DMS53 treated with DMSO at 0.1 percent for 48 hours (cell line): ENCODE data around the gene GLDC.
A peak's percentile ranks its signal among the peaks of the same experiment; 100 is the strongest.
"Not testable (repeated sequence)": the region's sequence is repeated elsewhere in the genome, so short reads cannot be mapped to it uniquely, and the experiment has no call there.

Source experiments
- DNase-seq: peaks from one replicate; lab custom pipeline; 2025; ENCODE audit not compliant: unreplicated experiment; lab: John Stamatoyannopoulos, UW

The GLDC gene

DNA sequence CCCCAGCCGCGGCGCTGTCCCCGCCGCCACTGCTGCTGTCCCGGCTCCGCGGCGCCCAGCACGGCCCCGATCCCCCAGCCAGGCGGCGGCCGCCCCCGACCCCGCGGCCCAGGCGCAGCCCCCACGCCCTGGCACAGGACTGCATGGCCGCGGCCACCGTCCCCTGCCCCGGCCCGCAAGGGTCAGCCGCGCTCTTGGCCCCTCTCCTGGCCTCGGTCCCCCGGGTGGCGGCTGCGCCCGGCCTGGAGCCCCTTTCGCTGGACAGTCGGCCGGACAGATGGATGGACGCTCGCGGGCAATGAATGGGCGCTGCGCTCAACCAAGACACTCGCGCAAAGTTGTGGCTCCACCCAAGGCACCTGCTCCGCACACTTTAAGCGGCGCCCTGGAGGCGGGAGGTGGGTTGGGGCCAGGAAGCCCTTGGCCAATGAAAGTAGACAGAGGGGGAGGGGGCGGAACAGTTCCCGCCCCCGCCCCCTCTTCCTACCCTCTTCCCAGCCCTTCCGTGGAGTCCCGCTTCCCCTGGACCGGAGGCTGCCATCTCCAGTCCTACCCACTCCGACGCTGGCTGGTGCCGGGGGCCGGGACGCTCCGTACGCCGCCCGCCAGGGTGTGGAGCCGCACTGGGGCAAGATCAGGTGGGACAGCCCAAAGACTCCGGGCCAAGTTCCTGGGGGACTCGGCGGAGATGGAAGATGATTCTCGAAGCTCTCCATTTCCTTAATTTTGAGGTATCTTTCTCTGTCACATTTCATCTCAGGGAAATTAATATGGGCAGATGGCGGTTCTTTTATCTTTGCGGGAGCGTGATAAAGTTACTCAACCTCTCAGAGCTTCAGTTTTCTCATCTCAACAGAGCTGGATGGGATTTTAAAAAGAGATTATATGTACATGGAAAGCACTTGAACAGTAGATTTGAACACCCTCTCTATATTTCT is at the start of gene GLDC:
GLDC (minus strand) TSS at position 375 of the 938 bp plus-strand sequence; CDS start at position 145, 230 bp downstream.
- peak; percentile 66 for DNase-seq

DNA sequence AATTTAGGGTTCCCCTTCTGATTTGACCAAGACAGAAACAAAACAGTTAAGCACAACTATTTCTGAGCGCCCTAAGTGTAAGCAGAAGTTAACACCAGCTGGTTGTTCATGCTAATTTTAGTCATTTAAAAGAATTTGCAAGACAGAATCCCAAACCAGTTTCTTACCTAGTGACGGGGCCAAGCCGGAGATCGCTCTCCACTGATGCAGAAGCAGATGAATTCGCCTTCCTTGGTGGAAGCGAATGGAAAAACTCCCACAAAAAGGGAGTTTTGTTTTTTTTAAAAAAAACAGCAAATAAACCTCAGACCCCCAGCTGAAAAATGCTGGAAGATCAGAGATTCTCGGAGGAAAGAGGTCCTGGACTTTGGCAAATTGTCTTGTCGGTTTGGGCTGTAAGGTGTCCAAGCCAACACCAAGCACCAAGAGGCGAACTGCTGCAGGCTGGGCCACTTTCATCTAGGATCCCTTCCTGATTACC is 47.4 kb upstream of the GLDC start:
- no peak for DNase-seq

DNA sequence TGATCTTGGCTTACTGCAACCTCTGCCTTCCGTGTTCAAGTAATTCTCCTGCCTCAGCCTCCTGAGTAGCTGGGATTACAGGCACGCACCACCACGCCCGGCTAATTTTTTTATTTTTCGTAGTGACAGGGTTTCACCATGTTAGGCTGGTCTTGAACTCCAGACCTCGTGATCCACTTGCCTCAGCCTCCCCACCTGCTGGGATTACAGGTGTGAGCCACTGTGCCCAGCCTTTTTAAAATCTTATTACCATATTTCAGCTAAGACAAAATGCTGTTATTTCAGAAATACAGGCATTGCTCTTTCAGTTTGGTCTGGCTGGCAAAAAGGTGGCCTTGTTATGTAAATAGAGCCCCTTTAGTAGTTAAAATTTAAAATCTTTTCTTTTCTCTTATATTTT is 46.9 kb upstream of the GLDC start:
- no peak for DNase-seq

DNA sequence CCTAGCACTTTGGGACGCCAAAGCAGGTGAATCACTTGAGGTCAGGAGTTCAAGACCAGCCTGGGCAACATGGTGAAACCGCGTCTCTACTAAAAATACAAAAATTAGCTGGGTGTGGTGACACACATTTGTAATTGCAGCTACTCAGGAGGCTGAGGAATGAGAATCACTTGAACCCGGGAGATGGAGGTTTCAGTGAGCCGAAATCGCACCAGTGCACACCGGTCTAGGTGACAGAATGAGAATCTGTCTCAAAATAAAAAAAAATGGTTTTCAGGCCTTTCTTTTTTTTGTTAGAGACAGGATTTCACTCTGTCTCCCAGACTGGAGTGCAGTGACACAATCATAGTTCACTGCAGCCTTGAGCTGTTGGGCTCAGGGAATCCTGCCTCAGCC is 45.1 kb upstream of the GLDC start:
- not testable (repeated sequence) for DNase-seq

DNA sequence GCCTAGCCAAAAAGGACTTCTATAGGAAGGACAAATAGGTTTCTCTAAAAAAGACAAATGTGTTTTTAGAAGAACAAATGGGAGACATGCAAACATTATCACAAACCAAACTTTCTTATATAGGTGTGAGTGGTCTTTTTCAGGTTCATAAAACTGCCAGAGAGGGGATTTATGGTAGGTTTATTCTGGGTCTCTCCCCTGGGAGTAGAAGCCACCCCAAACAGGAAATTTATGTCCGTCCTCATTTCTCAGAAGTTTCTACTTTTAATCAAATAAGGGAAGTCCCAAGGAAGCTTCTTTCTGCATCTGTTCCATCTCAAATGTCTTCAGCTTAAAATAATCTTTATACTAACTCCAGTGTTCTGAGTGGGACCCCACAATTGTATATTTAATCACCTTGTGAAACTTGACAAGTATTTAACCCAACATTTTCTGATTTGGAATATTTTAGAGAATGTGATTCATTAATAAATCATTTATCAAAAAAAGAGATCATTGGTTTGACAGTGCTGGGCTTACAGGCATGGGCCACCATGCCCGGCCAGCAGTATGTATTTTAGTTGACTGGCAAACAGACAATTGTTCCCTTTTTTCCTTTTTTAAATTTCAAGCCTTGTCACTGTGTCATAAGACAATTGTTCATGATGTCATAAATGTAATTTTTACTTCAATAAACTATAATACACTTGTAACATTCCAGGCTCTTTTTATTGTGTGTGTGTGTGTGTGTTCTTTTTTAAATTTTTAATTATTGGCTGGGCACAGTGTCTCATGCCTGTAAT is 44.6 kb upstream of the GLDC start:
- no peak for DNase-seq

DNA sequence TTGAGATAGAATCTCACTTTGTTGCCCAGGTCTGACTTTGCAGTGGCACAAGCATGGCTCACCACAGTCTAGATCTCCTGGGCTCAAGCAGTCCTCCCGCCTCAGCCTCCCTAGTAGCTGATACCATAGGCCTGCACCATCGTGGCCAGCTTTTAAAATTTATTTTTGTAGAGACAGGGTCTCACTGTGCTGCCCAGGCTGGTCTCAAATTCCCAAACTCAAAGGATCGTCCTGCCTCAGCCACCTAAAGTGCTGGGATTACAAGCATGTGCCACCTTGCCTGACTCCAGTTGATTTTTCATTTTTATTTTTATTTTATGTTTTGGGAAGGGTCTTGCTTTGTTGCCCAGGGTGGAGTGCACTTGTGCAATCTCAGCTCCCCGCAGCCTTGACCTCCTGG is 41.7 kb upstream of the GLDC start:
- DNase-seq, result no peak

DNA sequence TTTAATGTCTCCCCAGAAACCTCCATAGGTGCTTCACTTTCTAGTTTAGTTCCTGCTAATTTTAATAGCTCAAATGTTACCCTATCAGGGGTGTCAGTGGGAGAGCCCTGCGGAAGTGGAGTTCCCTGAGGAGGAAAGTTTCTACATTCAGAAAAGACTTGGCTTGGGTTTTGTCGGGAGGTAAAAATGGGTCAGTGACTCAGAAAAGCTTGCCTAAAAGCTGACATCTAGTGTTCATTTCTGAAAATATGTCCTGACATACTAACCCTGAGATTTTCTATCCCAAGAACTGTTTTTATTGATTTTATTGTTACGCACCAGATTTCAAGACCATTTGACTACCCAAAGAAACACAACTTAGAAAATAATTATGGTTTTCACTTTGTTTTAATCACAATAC is 40.9 kb upstream of the GLDC start:
- DNase-seq, result no peak

DNA sequence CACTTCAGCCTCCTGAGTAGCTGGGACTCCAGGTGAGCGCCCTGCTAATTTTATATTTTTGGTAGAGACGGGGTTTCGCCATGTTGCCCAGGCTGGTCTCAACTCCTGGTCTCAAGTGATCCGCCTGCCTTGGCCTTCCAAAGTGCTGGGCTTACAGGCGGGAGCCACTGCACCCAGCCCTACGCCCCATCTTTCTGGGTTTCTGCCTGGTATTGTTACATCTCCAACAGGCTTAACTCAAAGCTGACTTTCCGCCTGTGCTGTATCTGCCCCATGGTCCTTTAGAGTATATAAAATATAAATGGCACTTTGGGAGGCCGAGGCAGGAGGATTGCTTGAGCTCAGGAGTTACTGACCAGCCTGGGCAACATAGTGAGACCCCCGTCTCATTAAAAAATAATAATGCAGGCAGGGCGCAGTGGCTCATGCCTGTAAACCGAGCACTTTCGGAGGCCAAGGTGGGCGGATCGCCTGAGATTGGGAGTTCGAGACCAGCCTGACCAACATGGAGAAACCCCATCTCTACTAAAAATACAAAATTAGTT is 36.5 kb upstream of the GLDC start:
- no peak for DNase-seq

DNA sequence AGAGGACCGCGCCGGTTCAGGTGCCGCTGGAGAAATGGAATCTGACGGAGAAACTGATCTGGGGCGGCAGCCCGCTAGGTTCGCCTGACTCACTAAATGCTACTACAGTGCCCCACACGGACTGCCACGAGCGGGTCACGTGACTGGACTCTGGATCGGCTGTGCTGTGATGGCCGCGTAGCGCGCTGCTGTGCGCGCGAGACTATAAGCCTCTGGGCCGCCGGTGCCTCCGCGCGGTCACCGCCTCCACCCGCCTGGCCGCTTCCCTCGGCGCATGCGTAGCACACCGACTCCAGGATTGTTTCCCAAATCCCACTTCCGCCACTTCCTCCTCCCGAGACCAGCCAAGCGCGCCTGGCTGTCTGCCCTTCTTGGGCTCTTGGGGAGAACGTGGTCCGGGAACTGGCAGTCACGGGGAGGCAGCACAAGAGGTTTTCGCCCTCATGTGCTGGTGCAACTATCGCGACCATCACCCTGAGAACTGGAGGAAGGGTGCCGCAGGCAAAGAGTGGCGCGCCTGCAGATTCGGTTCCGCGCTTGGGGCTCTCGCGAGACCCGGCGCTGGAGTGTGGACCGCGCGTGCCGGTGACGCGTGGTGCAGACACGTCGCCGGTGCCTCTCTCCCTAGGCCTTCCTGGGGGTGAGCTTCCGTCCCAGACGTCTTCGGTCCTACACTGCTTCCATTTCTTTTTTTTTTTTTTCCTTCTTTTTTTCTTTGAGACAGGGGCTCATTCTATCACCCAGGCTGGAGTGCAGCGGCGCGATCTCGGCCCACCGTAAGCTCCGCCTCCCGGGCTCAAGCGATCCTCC is 35.8 kb upstream of the GLDC start:
- peak; percentile 98 for DNase-seq

DNA sequence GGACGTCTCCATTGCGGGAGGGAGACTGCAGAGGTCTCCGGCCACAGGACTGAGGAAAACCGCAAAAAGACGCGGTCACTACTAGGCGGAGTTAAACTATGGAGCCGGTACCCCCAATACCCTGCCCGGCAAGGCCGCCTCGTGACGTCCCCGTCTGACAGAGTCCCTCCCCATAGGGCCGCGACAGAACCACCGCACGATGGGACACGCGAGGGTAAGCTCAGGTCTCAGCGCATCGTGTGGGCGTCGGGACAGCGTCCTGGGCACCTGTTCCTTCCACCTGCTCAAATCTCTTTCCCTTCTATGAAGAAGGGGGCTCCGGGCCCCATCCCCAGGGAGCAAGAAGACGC is 35.2 kb upstream of the GLDC start:
- DNase-seq, result no peak

DNA sequence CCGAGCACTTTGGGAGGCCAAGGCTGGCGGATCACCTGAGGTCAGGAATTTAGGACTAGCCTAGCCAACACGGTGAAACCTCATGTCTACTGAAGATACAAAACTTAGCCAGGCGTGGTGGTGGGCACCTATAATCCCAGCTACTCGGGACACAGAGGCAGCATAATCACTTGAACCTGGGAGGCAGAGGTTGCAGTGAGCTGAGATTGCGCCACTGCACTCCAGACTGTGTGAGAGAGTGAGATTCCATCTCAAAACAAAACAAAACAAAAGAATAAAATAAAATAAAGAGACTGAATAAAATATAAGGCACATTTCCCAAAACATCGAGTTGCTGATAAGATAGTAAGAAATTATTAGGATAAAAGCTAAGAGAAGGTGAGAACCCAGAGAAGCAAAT is 32.3 kb upstream of the GLDC start:
- no peak for DNase-seq

DNA sequence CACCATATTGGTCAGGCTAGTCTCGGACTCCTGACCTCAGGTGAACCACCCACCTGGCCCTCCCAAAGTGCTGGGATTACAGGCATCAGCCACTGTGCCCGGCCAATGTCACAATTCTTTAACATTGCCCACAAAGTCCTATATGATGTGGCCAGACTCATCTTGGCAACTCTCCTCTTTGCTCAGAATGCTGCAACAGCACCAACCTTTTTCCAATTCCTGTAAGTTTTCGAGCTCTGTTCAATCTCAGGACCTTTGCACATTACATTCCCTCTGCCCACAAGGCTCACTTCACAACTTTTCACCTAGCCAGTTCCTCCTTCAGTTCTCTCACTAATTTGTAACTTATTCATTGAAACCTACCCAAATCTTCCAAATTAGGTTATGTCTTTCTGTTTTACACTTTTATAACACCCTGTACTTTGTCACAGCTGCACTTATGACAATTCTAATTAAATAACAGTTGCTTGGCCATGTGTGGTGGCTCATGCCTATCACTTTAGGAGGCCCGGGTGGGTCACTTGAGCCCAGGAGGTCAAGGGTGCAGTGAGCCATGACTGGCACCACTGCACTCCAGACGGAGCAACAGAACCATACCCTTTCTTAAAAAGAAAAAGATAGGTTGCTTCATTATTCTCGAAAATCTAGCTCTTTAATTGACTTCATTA is 30.9 kb upstream of the GLDC start:
- no peak for DNase-seq

DNA sequence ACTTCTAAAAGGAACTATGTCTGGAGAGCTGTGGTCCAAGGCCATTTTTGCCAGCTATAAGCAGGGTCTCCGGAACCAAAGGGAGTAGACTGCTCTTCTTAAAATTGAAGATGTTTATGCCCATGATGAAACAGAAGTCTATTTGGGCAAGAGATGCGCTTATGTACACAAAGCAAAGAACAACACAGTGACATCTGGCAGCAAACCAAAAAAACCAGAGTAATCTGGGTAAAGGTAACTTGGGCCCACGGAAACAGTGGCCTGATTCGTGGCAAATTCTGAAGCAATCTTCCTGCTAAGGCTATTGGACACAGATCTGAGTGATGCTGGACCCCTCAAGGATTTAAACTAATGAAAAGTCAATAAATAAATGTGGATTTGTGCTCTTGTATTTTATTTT is 29.7 kb upstream of the GLDC start:
- DNase-seq, result no peak

DNA sequence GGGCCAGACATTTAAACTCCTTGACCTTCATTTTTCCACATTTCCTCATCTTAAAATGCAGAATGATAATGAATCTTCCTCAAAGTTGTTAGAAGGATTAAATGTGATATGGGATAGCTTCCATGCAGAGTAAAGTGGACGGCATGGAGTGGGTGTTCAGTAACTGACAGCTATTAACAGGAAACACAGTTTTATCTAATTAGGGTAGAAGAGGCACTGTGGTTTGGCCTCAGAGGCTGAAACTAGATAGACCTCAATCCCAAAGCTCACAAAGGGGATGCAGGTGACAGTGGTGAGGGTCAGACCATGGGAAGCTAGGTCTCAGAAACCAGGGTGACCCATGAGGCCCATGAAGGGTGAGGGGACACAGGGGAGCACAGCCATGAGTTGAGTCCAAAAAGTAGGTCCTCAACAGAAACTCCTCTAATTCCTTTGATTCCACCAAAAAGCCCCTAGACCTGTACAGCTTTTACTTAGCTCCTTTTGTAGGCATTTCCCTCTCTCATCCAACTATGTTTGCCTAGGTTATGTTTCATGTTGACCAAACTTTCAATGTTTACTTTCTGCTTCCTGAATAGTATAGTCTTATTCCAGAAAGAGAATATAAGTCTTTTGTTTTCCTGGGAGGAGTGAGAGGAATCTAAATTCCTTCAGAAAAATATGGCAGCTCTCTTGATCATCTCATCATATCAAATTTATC is 27.9 kb upstream of the GLDC start:
- DNase-seq, result peak; percentile 12

DNA sequence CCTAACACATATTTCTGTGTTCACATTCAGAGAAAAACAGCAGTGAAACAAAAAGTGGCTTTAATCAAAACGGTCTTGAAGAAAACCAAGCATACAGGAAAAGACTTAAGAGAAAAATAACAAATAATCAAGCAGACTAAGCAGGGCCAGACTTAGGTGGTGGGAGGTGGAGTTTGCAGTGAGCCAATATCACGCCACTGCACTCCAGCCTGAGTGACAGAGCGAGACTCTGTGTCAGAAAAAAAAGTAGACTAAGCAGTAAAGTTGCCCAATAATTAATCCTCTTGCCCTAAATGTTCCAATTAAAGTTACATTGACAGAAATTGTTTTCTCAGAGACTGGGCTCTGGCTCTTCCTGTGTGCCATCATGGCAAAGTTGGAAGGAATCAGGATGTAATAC is 26.6 kb upstream of the GLDC start:
- no peak for DNase-seq

DNA sequence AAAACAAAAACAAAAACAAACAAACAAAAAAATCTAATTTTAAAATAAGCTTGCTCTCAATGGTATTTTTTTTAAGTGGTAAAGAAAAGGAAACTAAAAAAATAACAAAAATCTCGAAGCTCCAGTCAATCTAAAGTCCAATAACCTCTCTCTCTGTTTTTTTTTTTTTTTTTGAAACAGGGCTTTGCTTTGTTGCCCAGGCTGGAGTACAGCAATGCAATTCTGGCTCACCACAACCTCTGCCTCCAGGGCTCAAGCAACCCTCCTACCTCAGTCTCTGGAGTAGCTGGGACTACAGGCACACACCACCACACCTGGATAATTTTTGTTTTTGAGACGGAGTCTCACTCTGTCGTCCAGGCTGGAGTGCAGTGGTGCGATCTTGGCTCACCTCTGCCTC is 25.9 kb upstream of the GLDC start:
- DNase-seq, result no peak

DNA sequence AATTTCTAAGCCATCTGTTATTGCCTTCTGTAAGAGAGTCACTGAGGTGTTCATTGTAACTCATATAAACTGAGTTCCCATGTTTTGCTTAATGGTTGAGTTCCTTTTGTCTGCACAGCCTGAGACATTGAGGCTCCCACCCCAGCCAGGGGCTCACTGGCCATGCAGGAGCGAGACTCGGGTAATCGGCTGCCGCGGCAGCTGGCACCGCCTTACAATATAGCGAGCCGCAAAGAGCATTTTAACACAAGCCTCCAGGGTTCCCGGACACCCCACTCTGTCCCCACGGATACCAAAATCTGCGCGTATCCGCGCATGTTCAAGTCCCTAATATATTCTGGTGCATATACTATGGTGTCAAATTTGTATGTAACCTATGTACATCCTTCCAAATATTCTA is 24.4 kb upstream of the GLDC start:
- no peak for DNase-seq

DNA sequence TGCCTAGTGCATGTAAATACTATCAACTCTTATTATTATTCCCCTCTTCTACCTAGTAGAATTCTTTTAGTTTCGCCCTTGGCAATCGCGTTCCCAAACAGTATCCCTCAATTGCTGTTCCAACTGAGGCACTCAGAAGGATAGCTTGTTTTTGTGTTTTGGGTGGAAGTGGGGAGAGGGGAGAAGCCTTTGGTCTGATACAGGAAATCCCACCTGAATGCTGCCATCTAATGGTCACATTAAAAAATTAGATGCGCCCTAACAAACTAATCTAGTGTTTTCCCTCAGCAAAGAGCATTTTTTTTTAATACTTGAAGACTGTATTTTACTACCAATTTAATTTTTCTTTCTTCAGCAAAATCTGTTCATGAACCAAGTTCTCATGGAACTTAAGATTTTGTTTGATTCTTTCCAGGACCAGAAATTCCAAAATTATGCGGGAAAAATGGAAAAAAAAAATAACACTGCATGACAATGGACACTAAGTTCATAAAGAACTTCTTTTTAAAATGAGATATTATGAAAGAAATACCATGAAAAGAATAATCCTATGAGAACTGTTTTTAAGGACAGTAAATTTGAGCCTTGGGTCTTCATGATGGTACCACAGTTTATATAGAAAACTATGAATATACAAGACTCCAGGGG is 22.2 kb upstream of the GLDC start:
- peak; percentile 22 for DNase-seq

DNA sequence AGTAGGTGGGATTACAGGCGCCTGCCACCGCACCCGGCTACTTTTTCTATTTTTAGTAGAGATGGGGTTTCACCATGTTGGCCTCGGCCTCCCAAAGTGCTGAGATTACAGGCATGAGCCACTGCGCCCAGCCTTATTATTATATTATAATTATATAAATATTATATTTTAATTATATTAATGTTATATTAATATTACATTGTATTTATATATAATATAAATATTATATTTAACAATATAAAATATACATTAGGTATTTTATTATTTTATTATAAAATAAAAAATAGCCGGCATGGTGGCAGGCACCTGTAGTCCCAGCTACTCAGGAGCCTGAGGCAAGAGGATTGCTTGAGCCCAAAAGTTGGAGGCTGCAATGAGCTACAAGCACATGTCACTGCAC is 21.6 kb upstream of the GLDC start:
- DNase-seq, result no peak
